ENCODE data around the gene SKP1.

SKP1 gene

DNA sequence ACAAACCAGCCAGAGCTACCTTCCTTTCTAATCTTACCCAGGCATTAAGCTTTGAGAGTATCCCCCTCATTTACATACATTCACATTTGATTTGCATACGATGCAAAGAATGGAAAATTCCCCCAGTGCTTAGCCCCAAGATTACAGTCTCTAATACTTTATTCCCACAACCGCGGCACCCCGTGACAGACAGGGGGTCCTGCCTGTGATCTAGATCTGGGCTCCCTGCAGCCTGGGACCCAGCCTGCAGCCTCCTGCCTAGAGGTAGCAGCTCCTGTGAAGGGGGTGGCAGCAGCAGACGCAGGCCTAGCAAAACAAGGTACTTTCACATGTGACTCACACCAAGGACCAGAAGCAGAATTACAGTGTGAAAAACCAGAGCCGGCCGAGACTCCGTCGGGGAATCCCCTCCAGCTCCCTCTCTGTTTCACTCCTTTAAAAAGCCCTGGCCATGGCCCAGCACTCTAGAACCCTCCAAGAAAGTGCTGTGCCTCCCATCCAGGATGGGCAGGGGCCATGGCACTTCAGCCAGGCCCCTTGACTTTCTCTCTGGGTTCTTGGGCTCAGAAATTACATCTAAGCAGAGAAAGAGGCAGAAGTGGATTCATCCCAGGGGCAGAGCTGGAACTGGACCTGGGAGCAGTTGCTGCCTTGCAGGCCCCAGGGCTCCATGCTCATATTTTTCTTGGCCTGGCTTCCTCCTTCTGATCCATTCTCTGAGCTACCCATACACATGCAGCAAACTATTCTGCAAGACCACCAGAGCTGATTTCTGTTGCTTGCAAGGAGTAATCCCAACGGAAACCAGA is 76.3 kb downstream of the SKP1 start:
- H3K4me3 ChIP-seq (ENCODE audit: control insufficient read depth, low read depth, low read length): no peak overlapping the region
- TF ChIP-seq, protein P1, sequence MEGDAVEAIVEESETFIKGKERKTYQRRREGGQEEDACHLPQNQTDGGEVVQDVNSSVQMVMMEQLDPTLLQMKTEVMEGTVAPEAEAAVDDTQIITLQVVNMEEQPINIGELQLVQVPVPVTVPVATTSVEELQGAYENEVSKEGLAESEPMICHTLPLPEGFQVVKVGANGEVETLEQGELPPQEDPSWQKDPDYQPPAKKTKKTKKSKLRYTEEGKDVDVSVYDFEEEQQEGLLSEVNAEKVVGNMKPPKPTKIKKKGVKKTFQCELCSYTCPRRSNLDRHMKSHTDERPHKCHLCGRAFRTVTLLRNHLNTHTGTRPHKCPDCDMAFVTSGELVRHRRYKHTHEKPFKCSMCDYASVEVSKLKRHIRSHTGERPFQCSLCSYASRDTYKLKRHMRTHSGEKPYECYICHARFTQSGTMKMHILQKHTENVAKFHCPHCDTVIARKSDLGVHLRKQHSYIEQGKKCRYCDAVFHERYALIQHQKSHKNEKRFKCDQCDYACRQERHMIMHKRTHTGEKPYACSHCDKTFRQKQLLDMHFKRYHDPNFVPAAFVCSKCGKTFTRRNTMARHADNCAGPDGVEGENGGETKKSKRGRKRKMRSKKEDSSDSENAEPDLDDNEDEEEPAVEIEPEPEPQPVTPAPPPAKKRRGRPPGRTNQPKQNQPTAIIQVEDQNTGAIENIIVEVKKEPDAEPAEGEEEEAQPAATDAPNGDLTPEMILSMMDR (IDR thresholded peaks at IDR 0.05; ENCODE audit: control insufficient read depth, insufficient read depth, low read depth, low read length, missing control alignments): no peak
- DNase-seq (ENCODE audit: low read depth): no peak

DNA sequence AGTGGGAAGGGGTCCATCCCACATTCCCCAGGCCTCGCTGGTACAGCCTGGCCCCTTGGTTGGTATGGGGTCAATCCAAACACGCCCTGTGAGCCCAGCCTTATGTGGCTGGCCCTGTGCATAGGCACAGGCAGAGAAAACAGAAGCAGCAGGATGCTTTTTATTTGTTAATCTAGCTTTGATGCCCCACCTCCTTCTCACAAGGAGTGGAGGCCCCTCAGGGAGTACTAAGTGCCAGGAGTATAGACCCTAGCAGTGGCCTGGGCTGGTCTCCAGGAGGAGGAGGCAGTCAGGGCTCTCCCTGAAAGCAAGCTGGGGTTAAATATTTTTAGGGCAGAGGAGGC is 76.8 kb downstream of the SKP1 start:
- TF ChIP-seq, protein P1 (IDR thresholded peaks at IDR 0.05; ENCODE audit: control insufficient read depth, insufficient read depth, low read depth, low read length, missing control alignments): no peak
- H3K4me3 ChIP-seq (ENCODE audit: control insufficient read depth, low read depth, low read length): no peak overlapping the region
- DNase-seq (ENCODE audit: low read depth): no peak

DNA sequence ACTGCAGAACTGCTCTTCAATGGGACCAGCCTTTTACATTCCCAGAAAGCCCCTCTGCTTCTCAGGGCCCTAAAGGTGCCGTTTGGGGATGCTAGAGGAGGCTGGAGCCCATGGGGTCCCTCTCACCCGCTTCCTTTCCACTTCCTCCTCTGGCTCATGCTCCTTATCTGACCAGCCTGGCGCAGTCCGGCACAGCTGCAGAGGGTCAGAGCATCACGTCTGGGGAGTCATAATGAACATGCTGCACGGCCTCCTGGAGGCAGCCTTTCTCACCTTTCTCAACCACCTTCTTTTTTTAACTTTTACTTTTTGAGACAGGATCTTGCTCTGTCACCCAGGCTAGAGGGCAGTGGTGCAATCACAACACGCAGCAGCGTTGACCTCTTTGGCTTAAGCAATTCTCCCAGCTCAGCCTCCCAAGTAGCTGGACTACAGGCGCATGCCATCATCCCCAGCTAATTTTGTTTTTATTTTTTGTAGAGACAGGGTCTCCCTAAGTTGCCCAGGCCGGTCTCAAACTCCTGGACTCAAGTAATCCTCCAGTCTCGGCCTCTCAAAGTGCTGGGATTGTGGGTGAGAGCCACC is 77.4 kb downstream of the SKP1 start:
- DNase-seq (ENCODE audit: low read depth): no peak
- no peak overlapping the region for H3K4me3 ChIP-seq (ENCODE audit: control insufficient read depth, low read depth, low read length)
- TF ChIP-seq, protein P1 (IDR thresholded peaks at IDR 0.05; ENCODE audit: control insufficient read depth, insufficient read depth, low read depth, low read length, missing control alignments): no peak

All from AG09309 (cell line).